Stimulated activated CD4-positive, alpha-beta T cell treated with anti-CD3 and anti-CD28 coated beads, TNF-alpha, amount 100 ng/mL, for 4 hours (primary cell): ENCODE data around the gene RBPJL.

Experiments used
- DNase-seq, 3 experiments: peaks; one replicate each; pipeline ENCODE4 v3.0.0-alpha.2; 2020; ENCODE audit warnings: low read depth in 3 of 3

Gene RBPJL

DNA sequence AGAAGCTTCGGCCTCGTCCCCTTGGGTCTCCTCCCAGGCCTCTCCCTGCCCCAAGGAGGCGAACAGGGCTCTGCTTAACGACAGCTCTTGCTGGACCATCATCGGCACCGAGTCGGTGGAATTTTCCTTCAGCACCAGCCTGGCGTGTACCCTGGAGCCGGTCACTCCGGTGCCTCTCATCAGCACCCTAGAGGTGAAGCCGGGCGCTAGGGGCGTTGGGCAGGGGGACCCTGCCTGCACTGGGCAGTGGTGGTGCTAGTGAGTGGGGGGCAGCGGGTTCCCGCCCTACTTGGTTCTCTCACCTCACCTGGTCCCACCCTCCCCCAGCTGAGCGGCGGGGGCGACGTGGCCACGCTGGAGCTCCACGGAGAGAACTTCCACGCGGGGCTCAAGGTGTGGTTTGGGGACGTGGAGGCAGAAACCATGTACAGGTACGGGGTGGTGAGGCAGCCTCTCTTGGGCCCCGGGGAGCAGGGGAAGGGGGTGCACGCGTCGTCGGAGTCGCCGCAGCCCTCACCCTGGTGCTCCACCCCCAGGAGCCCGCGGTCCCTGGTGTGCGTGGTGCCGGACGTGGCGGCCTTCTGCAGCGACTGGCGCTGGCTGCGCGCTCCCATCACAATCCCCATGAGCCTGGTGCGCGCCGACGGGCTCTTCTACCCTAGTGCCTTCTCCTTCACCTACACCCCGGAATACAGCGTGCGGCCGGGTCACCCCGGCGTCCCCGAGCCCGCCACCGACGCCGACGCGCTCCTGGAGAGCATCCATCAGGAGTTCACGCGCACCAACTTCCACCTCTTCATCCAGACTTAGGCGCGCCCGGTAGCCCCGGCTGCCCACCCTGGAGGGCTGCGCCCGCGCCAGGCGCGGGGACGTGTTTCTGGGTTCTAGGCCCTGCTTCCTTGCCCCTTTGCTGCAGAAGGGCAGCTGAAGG is 9.8 kb downstream of the RBPJL start:
- DNase-seq, result no peak

DNA sequence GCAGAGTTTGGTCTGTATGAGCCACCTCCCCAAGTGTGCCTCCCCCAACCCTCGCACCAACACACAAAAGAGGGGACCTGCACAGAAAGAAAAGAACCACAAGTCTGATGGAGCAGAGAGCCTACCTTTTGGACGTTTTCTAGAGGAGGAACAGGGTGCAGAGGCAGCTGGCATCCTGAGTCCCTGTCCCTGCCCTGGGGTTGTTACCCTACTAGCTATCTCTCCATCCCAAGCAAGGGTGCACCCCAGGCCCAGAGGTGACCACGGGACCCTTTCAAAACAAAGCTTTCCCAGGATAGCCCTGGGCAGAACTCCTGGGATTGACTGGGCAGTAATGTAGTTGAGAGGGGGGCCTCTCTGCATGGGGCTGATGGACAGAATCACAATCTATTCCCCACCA is 11.2 kb downstream of the RBPJL start:
- DNase-seq, result no peak

DNA sequence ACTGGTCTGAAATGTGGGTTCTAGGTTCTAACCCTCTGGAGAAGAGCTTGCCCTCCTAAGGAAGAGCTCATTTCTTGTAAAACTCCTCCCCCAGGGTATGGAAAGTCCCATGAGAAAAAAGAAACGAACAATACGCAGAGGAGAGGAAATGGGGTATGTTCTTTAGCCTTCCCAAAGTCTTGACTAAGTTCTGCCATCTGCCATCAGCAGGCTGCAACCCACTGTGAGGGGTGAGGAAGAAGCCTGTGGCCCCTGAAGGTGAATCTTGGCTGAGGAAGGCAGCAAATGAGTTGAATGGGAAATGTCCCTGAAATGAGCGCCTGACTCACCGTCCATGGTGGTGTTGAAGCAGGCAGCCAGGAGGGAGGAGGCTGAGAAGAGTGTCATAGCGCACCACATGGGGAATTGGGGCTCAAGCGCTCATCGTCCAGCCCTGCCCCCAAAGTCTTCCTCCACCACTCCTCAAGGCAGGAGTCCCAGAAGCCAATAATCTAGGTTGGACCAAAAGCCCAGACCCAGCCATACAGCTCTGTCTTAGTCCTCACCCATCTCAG is 11.8 kb downstream of the RBPJL start:
- DNase-seq, result no peak

DNA sequence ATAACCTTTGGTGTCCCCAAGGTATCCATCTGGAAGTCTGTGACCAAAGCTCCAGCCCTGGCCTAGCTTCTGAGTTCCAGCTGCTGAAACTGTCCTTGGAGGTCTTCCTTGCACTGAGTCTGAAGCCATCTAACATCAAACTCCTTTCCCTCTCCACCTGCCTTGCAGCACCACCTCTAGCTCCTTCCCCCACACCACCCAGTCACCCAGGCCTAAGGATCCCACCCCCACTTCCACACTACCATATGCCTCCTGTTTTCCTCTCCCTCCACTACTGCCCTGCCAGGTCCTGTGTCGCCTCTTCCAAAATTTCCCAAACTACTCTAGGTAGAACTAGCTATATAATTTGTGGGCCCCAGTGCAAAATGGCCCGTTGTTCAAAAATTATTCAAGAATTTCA is 12.3 kb downstream of the RBPJL start:
- DNase-seq, result no peak

DNA sequence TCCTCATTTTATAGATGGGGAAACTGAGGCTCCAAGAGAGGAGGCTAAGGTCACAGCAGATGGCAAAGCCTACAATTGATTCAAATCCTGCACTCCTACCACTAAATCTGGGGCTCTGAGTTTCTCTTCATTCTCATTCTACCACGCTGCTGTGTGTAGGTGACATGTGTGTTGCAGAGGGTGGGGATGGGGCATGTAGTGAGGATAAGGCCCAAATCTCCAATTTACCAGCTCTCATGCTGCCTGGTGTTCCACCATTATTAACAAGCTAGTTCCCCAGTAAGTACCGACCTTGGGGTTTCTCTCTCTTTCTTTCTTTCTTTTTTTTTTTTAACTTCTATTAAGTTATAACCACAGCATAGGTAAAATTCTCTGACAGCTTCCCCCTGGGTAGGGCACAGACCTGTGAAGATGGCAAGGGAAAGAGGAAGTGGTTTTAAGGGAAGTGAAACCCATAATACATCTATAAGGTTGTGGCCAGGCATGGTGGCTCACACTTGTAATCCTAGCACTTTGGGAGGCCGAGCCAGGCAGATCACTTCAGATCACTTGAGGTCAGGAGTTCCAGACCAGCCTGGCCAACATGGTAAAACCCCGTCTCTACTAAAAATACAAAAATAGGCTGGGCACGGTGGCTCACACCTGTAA is 14.4 kb downstream of the RBPJL start:
- DNase-seq, result no peak

DNA sequence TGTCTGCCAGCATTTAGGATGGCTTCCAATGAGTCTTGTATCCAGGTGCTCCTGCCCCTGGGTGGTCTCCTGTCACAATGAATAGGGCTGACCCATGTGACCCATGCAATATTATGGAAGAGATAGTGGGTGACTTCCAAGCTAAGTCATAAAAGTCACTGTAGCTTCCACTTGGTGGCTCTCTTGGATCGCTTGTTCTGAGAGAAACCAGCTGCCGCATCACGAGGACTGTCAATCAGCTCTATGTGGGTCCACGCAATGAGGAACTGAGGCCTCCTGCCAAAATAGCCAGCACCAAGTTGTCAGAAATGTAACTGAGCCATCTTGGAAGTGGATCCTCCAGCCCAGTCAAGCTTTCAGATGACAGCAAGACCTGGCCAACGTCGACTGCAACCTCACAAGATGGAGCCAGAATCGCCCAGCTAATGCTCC is 16.3 kb downstream of the RBPJL start:
- DNase-seq, result no peak

DNA sequence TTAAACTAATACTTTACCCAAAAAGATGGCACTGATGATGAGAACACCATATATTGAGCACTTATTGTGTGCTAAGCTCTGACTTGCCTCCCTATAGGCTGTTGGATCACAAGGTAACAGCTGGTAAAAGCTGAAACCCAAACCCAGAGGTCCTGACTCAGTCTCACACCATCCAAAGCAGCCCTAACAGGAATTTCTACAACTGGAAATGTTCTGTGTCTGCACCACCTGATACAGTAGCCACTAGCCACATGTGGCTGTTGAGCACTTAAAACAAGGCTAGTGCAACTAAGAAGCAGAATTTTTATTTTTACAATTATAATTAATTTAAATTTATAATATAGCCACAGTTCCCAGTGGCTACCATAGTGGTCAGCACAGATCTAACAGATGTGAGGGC is 17.1 kb downstream of the RBPJL start:
- DNase-seq, result no peak

DNA sequence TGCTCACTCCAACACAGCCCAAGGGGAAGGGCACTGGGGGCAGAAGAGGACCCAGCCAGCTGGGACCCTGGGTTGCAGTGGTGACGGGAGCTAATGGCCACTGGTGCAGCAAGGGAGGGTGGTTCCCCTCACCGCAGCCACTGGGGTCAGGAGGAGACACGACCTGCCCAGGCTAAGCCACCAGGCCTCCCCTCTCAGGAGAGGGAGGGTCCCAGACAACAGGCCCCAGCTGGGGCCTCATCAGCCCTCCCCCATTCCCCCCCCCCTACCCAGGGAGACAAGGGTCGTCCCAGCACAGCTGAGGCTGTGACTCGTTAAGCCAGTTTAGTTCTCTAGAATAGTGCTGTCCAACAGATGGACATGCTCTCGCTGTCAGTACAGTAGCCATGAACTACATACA is 18.7 kb downstream of the RBPJL start:
- no peak for DNase-seq

DNA sequence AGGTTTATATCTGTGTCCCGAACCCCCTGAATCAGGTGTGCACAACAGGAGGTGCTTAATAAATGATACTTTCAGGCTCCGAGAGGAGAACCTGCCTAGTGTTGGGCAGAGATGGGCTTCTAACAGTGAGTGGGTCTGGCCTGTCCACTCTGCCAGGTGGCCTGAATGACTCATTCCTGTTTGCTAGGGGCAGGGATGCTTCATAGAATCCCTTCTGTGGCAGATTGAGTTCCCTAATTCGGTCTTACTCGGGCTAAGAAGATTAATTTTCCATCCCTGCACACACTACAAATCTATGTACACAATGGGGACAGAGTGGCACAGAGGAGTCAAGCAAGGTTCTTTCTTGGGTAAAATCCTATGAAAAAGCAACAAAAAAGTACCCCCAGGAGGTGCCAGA is 21.8 kb downstream of the RBPJL start:
- DNase-seq, result no peak

DNA sequence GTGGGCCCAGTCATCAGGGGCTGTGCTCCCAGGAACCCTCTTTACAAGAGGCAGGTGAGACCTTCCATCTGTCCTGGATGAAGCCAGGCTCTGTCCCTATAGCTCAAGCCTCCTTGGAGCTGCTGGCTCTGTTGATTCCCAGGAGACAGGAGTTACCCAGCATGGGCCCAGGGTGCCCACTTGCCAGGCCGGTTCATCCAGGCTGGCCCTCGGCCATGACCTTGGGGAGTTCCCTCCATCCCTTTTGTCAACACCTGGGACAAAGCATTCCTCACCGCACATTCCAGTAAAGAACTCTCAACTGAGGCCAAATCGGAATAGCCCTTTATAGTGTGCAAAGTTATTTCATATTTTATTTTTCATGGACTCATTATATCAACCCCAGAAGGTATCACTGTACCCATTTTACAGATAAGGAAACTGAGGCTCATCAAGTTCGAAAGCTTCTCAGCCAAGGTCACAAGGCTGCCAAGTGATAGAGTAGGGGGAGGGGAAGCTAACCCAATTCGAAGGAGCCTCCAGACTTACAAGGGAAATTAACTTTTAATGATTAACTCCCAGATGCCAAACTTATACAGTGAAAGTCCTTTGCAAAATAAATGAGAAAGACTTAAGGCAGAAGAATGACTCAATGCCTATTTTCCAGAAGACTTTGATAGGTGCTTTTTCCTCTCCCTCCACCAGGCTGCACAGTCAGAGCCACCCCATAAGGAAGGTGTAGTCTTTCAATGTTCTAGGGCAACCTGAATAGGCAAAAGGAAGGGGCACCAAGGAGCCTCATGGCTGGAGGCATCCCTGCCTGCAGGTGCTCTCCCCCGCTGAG is 23.1 kb downstream of the RBPJL start:
- no peak for DNase-seq

DNA sequence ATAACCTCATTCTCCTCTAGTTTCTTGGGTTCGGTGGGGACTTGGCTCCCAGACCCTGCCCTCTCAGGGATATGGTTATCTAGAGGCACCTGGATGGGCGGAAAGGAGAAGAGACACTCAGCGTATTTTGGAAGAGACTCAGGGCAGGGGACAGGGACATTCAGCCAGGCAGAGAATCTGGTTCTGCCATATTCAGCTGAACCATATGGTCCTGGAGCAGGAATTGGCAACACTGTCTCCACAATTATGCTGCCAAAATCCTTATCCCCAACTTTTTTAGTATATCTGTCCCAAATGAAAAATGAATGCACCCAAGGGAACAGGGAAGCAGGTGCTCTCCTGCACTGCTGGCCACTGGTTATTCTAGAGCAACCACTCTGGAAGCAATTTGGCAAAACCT is 23.8 kb downstream of the RBPJL start:
- no peak for DNase-seq

DNA sequence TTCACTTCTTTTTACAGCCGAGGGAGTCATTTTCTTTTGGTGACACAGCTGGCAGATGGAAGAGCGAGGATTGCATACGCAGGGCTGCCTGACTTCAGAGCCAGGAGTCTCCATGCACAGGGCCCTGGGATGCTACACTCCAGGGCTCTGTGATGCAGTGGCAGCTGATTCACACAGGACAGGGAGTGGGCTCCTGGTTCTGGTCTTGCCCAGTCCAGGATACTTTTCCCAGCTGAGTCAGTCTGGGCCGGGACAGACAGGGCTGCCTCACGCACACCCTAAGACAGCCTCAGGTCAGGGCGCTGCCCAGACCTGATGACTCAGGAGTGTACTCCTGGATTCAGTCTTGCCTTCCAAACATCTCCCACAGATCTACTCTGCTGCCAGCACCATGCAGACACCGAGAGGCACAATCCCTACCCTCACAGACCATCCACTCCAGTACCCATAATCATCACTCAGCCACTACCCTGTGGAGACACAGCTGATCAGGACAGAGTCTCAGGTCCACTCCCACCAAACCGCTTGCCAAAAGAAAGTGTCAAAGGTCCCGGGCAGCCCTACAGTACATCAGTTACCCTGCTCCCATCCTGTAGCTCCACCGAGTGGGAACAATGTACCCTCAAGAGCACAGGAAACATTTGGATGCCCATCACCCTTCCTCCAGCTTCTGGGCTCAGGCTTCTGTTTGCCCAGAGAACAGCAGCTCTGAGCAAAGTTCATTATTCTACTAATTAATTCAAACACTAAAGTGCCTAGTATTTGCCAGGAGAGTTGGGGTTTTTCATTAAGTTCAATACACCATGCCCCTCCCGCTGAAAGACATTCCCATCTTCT is 30.1 kb downstream of the RBPJL start:
- DNase-seq, result no peak

DNA sequence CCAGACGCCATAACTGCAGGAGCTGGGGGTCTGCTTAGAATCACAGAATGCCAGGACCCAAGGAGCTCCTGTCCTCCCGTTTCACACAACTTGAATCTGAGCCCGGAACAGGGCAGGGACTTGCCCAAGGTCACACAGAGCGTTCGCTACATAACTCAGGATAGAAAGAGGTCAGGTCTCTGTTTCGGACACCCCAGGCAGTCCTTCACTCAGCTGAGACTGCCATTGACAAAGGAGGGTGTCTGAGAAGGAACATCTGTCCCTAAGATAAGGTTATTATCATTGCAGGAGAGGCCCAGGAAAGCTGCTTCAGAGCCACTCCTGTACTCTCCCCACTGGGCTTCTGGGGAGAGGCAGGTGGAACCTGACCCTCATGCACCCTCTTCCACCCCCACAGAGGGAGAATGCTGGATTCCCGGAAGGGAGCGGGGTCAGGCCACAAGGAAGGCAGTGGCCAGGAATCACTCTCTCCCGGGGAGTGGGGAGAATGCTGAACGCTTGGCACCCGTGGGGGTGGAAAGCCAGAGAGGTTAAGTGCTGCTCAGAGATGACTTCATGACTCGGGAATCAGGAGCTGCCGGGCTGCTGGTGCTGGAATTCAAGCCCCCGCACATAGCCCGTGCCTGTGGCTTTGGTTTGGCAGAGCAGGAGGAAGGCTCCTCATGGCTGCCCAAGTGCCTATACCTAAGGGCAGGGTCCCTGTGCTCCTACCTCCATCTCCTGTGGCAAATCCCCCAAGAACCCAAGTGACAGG is 30.9 kb downstream of the RBPJL start:
- DNase-seq, result no peak

DNA sequence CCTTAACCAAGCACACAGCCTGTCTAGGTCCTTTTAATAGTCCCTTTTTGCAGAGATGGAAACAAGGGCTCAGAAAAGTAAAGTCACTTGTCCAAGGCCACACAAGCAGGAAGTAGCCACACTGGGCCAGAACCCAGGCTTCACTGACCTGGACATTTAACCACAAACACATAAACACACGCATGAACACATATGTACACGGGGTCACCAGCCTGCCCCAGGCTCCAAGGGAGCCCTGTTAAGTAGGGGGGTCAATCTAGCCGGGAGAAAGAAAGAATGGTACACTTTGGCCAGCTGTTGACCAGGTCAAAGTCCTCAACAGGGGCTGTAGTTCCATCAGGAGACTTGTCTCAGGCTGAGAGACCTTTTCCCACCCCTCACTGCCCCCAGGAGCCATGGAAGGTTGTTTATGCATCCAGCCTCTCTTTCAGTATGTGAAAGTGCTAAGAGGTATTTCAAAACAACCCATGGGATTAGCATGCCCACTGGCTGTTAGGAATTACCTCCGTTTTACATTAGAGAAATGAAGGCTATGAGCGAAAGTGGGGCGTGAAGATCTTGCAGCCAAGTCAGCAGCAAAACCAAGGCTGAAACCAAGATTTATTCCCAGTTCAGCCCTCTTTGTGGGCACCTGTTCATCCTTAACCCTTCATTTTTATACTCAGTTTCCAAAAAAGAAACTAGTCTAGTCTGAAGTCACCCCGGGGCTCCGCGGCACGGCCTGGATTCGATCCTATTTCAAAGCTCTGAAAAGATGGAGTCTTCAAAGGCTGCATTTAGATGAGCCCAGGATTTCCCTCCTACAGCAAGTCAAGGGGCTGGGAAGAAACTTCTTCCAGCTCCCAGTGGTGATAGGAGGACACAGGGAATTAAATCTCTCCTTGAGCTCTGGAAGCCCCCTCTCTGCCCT is 31.7 kb downstream of the RBPJL start:
- no peak for DNase-seq

DNA sequence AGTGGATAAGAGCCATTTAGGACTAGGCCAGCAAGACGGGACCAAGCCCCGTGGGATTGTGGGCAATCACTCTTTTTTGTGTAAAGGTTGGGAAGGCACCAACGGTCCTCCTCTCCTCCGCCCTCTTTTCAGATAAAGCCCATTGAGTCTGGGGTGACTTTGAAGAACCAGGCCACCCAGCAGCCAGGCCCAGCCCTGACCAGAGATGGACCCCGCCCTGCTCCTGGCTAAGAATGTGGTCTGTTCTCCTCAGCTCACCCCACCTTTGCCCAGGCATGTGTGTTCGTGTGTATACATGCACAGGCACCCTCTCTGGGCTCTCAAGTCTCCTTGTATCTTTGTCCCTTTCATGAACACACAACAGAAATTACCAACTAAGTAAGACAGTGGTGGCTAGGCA is 32.4 kb downstream of the RBPJL start:
- no peak for DNase-seq

DNA sequence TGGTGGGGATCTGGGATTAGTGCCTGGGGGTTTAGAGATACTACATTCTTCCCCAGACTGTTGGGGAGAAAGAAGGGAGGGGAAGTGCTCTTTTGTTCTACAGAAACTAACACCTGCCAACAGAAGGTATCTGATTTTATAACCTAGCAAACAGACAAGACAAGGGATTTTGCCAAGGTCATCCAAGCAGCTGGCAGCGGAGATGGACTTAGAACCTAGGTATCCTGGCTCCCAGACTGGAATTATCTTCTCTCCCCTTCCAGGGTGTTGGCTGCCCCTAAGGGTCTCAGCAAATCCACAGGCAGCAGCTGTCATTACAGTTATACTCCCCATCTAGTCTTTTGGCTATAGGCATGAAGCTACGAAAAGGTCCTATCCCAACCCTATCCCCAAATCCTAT is 33.2 kb downstream of the RBPJL start:
- no peak for DNase-seq

DNA sequence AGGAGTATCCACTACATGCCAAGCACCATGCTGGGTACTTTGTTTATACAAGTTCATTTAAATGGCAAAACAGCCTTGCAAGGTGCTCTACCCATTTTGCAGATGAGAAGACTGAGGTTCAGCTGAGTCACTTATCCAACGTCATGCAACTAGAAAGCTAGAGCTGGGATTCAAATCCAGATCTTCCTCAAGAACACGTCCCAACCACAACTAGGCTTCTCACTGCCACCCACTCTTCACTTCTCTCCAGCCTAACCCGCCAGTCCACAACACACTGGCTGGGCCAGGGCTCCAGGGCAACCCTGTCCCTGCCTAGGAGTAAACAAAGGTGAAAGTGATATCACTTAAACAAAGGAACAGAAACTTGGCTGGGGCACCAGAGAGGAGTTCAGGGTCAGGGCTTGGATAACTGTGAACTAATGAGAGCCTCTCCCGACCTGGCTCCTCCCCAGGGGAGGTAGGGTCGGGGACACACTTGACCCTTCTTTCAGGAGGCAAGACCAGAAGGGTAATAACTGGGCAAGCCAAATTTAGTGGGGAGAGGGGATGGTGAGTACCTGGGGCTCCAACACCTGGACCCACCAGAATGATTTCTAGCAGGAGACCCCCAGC is 33.7 kb downstream of the RBPJL start:
- no peak for DNase-seq

DNA sequence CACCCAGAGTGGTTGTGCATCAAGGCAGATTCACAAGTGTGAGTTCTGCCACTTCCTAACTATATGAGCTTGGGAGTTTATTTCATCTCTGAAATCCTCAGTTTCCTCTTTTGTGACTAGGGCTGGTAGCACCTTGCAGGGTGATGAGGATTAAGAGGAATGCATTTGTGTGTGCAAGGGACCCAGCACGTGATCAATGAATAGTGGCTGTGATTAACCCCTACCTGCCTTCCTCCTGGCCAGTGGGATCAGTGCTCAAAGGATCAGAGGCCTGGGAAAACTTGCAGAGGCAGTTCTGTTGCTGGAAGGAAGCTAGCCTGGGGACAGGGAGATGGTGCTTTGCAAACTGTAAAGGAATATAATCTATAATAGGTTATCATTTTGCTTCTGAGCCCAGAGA is 34.3 kb downstream of the RBPJL start:
- no peak for DNase-seq

DNA sequence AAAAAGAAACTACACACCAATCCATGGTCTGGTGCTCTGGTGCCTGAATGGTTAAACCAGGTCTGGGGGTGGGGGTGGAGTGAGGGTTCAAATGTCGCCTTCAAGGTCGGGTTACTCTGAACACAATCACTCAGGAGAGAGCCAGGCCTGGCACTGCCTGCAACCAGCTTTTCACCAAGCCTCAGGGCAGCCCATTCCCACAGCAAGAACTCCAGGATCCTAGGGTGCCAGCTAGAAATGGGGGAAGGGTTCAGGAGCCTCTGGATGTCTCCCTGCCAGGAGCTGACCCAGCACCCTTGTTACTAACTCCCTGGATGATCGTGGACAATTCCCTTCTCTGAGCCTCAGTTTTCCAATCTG is 34.9 kb downstream of the RBPJL start:
- DNase-seq, result no peak
